ENCODE data around the gene MLLT6.
A peak's percentile ranks its signal among the peaks of the same experiment; 100 is the strongest.

Gene MLLT6

GRCh38 chr17:38701504-38702165, 3.4 kb upstream of the MLLT6 start:
- CTCF ChIA-PET: interaction anchor here (0.8 to 1.6 kb wide), 3 partner anchors 8 to 33 kb away, joined by 3 to 8 read pairs (median 3); partner anchors contain the start of gene EPOP
- DNase-seq (ENCODE audit: low read depth, low spot score): no peak
- POLR2A ChIA-PET: interaction anchor here (1.1 kb wide), 1 partner anchor 186 kb away, joined by 3 read pairs; no protein-coding TSS in a partner anchor
- peak overlapping the region; percentile 68 for H3K4me3 ChIP-seq (ENCODE audit: low read depth, low read length)
- TF ChIP-seq CTCF (IDR thresholded peaks at IDR 0.05; ENCODE audit: insufficient read depth, low read length, missing control alignments): no peak

- peak overlapping the region; percentile 76 for H3K4me3 ChIP-seq (ENCODE audit: low read depth, low read length)
- CTCF ChIA-PET: interaction anchor here (0.8 to 1.6 kb wide), 3 partner anchors 9 to 33 kb away, joined by 3 to 8 read pairs (median 3); partner anchors contain the start of gene EPOP
- TF ChIP-seq CTCF (IDR thresholded peaks at IDR 0.05; ENCODE audit: insufficient read depth, low read length, missing control alignments): no peak
- POLR2A ChIA-PET: interaction anchor here (1.1 kb wide), 1 partner anchor 185 kb away, joined by 3 read pairs; no protein-coding TSS in a partner anchor
- DNase-seq (ENCODE audit: low read depth, low spot score): no peak
Measured at GRCh38 chr17:38702166-38702915, 2.7 kb upstream of the MLLT6 start.

- DNase-seq (ENCODE audit: low read depth, low spot score): no peak
- ChIA-PET POLR2A (no interaction called here), CTCF (no interaction called here)
- no peak for TF ChIP-seq CTCF (IDR thresholded peaks at IDR 0.05; ENCODE audit: insufficient read depth, low read length, missing control alignments)
- H3K4me3 ChIP-seq (ENCODE audit: low read depth, low read length): peak overlapping the region; percentile 76
Measured at GRCh38 chr17:38702916-38703741, 1.9 kb upstream of the MLLT6 start.

GRCh38 chr17:38703742-38704605, 1.1 kb upstream of the MLLT6 start:
- DNase-seq (ENCODE audit: low read depth, low spot score): no peak
- no peak for TF ChIP-seq CTCF (IDR thresholded peaks at IDR 0.05; ENCODE audit: insufficient read depth, low read length, missing control alignments)
- peak overlapping the region; percentile 76 for H3K4me3 ChIP-seq (ENCODE audit: low read depth, low read length)
- CTCF ChIA-PET: interaction anchor here (1.0 to 1.5 kb wide), 3 partner anchors 16 to 31 kb away, joined by 3 to 4 read pairs (median 3); no protein-coding TSS in a partner anchor
- POLR2A ChIA-PET: no interaction called here

GRCh38 chr17:38705523-38705802, 390 bp downstream of the MLLT6 start:
- no peak for TF ChIP-seq CTCF (IDR thresholded peaks at IDR 0.05; ENCODE audit: insufficient read depth, low read length, missing control alignments)
- POLR2A ChIA-PET: no interaction called here
- no peak for DNase-seq (ENCODE audit: low read depth, low spot score)
- peak overlapping the region; percentile 76 for H3K4me3 ChIP-seq (ENCODE audit: low read depth, low read length)
- CTCF ChIA-PET: interaction anchor here (1.5 kb wide), 1 partner anchor 18 kb away, joined by 4 read pairs; no protein-coding TSS in a partner anchor

All from AG04449 (cell line).